SK-N-SH (cell line): ENCODE data around the gene CUBN. TPM values are rescaled to one million over a fixed set of nuclear protein-coding genes. Genes with fewer than 3 reads are reported as not detected.

Experiments
- CTCF ChIA-PET: fragments of 300-600, 350-600 bp; formaldehyde crosslinking; extraction: SDS; loops from one replicate; lab custom pipeline; 2021; lab: Yijun Ruan, JAX
- POLR2A ChIA-PET: fragments of 350-600 bp; sonication (Branson Sonifier 250); formaldehyde crosslinking; extraction: SDS; loops from one replicate; lab custom pipeline; 2020; ENCODE audit warnings: antibody characterized with exemption, inconsistent platforms; lab: Yijun Ruan, JAX
- DNase-seq: peaks from one replicate; pipeline ENCODE4 v3.0.0; 2012
- H2AFZ ChIP-seq: fragments of 200-600 bp; sonication (generic); 2 replicates; pipeline ENCODE4 v1.8.1; 2016; ENCODE audit warnings: antibody characterized with exemption, mild to moderate bottlenecking, low read depth
- H3F3A ChIP-seq: fragments of 200-600 bp; sonication (generic); replicated peaks from 2 replicates; pipeline ENCODE3; 2016; ENCODE audit warnings: antibody characterized with exemption, mild to moderate bottlenecking; ENCODE audit not compliant: insufficient read depth
- H3K27ac ChIP-seq, 2 experiments: fragments of 200-500 bp in 1 of 2; fragments of 200-600 bp in 1 of 2; sonication (Bioruptor generic) in 1 of 2; sonication (generic), shearing (Covaris generic) in 1 of 2; 2 replicates each; pipeline versions ENCODE4 v1.5.1 to v1.6.1; 2014 to 2016; ENCODE audit warnings: low read depth in 2 of 2, inconsistent platforms in 1 of 2, low read length in 1 of 2, mild to moderate bottlenecking in 1 of 2, mixed read lengths in 1 of 2
- H3K27me3 ChIP-seq: fragments of 200-600 bp; sonication (generic), shearing (Covaris generic); 2 replicates; pipeline ENCODE4 v1.6.1; 2016; ENCODE audit warnings: mixed run types; ENCODE audit not compliant: insufficient read depth
- H3K36me3 ChIP-seq, 2 experiments: fragments of 200-500 bp in 1 of 2; fragments of 200-600 bp in 1 of 2; sonication (Bioruptor generic) in 1 of 2; sonication (generic) in 1 of 2; replicated peaks in 1 of 2; 2 replicates each; pipeline versions ENCODE3 to v1.5.1; 2014 to 2016; ENCODE audit warnings: low read length in 1 of 2, mild to moderate bottlenecking in 1 of 2; ENCODE audit not compliant: insufficient read depth in 2 of 2, control insufficient read depth in 1 of 2
- H3K4me1 ChIP-seq, 2 experiments: fragments of 200-500 bp in 1 of 2; fragments of 200-600 bp in 1 of 2; sonication (Bioruptor generic) in 1 of 2; sonication (generic), shearing (Covaris generic) in 1 of 2; 2 replicates each; pipeline versions ENCODE4 v1.5.1 to v1.6.1; 2014 to 2016; ENCODE audit warnings: low read depth in 1 of 2, low read length in 1 of 2, mixed run types in 1 of 2; ENCODE audit not compliant: insufficient read depth in 2 of 2, control insufficient read depth in 1 of 2
- H3K4me2 ChIP-seq: fragments of 200-600 bp; sonication (generic), shearing (Covaris generic); 2 replicates; pipeline ENCODE4 v1.6.1; 2017; ENCODE audit warnings: mixed run types
- H3K4me3 ChIP-seq, 2 experiments: fragments of 200-500 bp in 1 of 2; fragments of 200-600 bp in 1 of 2; sonication (Bioruptor generic) in 1 of 2; sonication (generic), shearing (Covaris generic) in 1 of 2; 2 replicates each; pipeline versions ENCODE4 v1.5.1 to v1.8.1; 2014 to 2016; ENCODE audit warnings: low read depth in 2 of 2, inconsistent platforms in 1 of 2, low read length in 1 of 2, mild to moderate bottlenecking in 1 of 2, mixed read lengths in 1 of 2, moderate library complexity in 1 of 2
- H3K79me2 ChIP-seq: fragments of 200-600 bp; sonication (generic); 2 replicates; pipeline ENCODE4 v1.8.1; 2017; ENCODE audit warnings: mild to moderate bottlenecking; ENCODE audit not compliant: insufficient read depth
- H3K9ac ChIP-seq: fragments of 200-600 bp; sonication (generic); 2 replicates; pipeline ENCODE4 v1.6.1; 2017; ENCODE audit warnings: mixed run types
- H3K9me2 ChIP-seq: fragments of 200-600 bp; sonication (generic); 2 replicates; pipeline ENCODE4 v1.6.1; 2017; ENCODE audit warnings: mixed run types
- H3K9me3 ChIP-seq: fragments of 200-600 bp; sonication (generic); 2 replicates; pipeline ENCODE4 v1.6.1; 2017; ENCODE audit warnings: mixed run types, mild to moderate bottlenecking, moderate library complexity
- H4K20me1 ChIP-seq: fragments of 200-600 bp; sonication (generic); 2 replicates; pipeline ENCODE4 v1.6.1; 2017; ENCODE audit warnings: mild to moderate bottlenecking, mixed run types; ENCODE audit not compliant: insufficient read depth
- ELF1 ChIP-seq: IDR thresholded peaks from 2 replicates; pipeline ENCODE4 v1.4.0; 2012
- EZH2phosphoT487 ChIP-seq: fragments of 200-600 bp; sonication (generic); IDR thresholded peaks from 2 replicates; pipeline ENCODE4 v1.6.1; 2017; ENCODE audit warnings: low read depth, mixed run types, mild to moderate bottlenecking, antibody characterized with exemption, moderate library complexity, borderline replicate concordance
- FOSL2 ChIP-seq: IDR thresholded peaks from 2 replicates; pipeline ENCODE4 v1.4.0; 2012; ENCODE audit warnings: low read depth, mild to moderate bottlenecking, moderate library complexity, borderline replicate concordance
- FOXJ3 ChIP-seq: sonication (generic); formaldehyde crosslinking; IDR thresholded peaks from 2 replicates; pipeline ENCODE4 v1.5.1; 2020; ENCODE audit warnings: mild to moderate bottlenecking, missing genetic modification reagents
- FOXM1 ChIP-seq: IDR thresholded peaks from 2 replicates; pipeline ENCODE4 v1.4.0; 2012; ENCODE audit warnings: low read depth, mild to moderate bottlenecking
- GABPA ChIP-seq: IDR thresholded peaks from 2 replicates; pipeline ENCODE4 v1.4.0; 2012; ENCODE audit warnings: low read depth, mild to moderate bottlenecking
- GATA2 ChIP-seq: sonication (generic); formaldehyde crosslinking; IDR thresholded peaks from 2 replicates; pipeline ENCODE4 v1.5.0; 2020; ENCODE audit warnings: mild to moderate bottlenecking, missing genetic modification reagents
- JUND ChIP-seq: IDR thresholded peaks from 2 replicates; pipeline ENCODE4 v1.4.0; 2012
- MAX ChIP-seq: IDR thresholded peaks from 2 replicates; pipeline ENCODE4 v1.4.0; 2012; ENCODE audit warnings: low read depth
- MEF2A ChIP-seq: IDR thresholded peaks from 2 replicates; pipeline ENCODE4 v1.4.0; 2012; ENCODE audit warnings: low read depth, borderline replicate concordance
- MXI1 ChIP-seq: IDR thresholded peaks from 2 replicates; pipeline ENCODE4 v1.6.1; 2012; ENCODE audit warnings: mild to moderate bottlenecking, low read depth, low read length, improper control_type of control experiment
- NRF1 ChIP-seq: IDR thresholded peaks from 2 replicates; pipeline ENCODE4 v1.6.1; 2012; ENCODE audit warnings: low read depth, mild to moderate bottlenecking, low read length
- PBX3 ChIP-seq: IDR thresholded peaks from 2 replicates; pipeline ENCODE4; 2012
- POLR2AphosphoS5 ChIP-seq: IDR thresholded peaks from 2 replicates; pipeline ENCODE4 v1.6.1; 2012; ENCODE audit warnings: low read depth, low read length
- RCOR1 ChIP-seq: fragments of 150-350 bp; IDR thresholded peaks from 2 replicates; pipeline ENCODE4 v1.6.1; 2017; ENCODE audit warnings: antibody characterized with exemption, low read length
- RFX5 ChIP-seq: IDR thresholded peaks from 2 replicates; pipeline ENCODE4 v1.6.1; 2012; ENCODE audit warnings: mild to moderate bottlenecking, improper control_type of control experiment, low read length
- RXRA ChIP-seq: IDR thresholded peaks from 2 replicates; pipeline ENCODE4 v1.4.0; 2012; ENCODE audit warnings: low read depth, mild to moderate bottlenecking, borderline replicate concordance
- TAF1 ChIP-seq: IDR thresholded peaks from 2 replicates; pipeline ENCODE4 v1.6.1; 2012; ENCODE audit warnings: low read depth, mild to moderate bottlenecking, low read length, moderate library complexity, borderline replicate concordance
- TEAD4 ChIP-seq: IDR thresholded peaks from 2 replicates; pipeline ENCODE4 v1.4.0; 2012; ENCODE audit warnings: mild to moderate bottlenecking, borderline replicate concordance; ENCODE audit not compliant: insufficient read depth
- USF2 ChIP-seq: fragments of 150-350 bp; IDR thresholded peaks from 2 replicates; pipeline ENCODE4 v1.6.1; 2017; ENCODE audit warnings: antibody characterized with exemption, low read length, low read depth, borderline replicate concordance
- YY1 ChIP-seq: IDR thresholded peaks from 2 replicates; pipeline ENCODE4 v1.4.0; 2012; ENCODE audit warnings: low read depth, mild to moderate bottlenecking
- WGBS: methylation state at CpG from one replicate; pipeline ENCODE4 v1.1.6; 2017; ENCODE audit warnings: low lambda C conversion rate; 5-methylcytosine and 5-hydroxymethylcytosine counted together
- polyA plus RNA-seq, 3 experiments: library from polyadenylated mRNA; depleted of rRNA; stranded (reverse); fragments of >200 nt; gene quantifications; 2 replicates each; pipeline ENCODE4 v1.2.3, GENCODE V29; 2012
- TF ChIP-seq, protein P1 (sequence below): IDR thresholded peaks from 2 replicates; pipeline ENCODE4 v1.4.0; 2012; ENCODE audit warnings: low read depth, borderline replicate concordance
- TF ChIP-seq, protein P2 (sequence below): fragments of 200-600 bp; sonication (generic); IDR thresholded peaks from 2 replicates; pipeline ENCODE4 v1.6.1; 2017; ENCODE audit warnings: antibody characterized with exemption, mild to moderate bottlenecking, moderate library complexity

Gene CUBN
- polyA plus RNA-seq, 1 of the 3 experiments (the other 2 are of a cell fraction): 2.4 TPM

DNA sequence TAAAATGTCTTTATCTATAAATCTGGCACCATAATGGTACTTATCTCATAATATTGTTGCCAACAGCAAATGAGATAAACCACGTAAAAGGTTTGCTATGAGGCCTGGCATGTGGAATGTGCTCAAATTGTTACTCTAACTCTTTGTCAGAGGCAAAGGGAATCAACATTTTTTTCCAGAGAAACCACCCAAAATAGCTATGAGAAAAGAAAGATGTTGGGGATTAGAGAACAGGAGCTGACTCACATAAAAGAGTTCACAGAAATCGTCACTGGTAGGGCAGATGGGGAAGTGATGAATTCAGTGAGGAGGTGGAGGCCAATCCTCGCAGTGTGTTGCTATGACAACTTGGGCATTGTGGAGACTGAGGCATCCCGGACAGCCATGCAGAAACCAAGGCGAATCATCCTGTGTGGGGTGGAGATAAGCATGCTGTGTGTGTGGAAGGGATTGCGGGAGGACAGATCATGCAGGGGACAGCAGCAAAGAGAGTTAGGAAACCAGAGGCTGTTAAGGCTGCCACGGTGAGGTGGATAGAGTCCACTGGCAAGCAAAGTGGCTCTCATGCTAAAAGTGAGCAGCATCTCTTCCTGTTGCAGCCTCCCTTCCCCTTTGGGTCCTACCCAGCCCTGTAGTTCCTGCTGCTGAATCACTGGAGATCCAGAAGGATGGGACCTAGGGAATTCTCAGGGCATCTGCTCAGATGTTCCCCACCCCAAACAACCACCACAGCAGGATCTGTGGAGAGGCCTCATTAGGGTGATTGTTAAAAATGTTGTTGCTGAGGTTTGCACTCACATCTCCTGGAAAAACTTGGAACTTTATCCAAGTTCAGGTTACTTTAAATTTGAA, 103.9 kb downstream of the CUBN start (continued):
- TF ChIP-seq MAX: peak; percentile 46
- TF ChIP-seq USF2: no peak
- TF ChIP-seq NRF1: no peak
- peak; percentile 91 for TF ChIP-seq FOXM1
- peak; percentile 76; the same call in 1 of the 2 replicates for TF ChIP-seq RXRA
- TF ChIP-seq, protein P1, sequence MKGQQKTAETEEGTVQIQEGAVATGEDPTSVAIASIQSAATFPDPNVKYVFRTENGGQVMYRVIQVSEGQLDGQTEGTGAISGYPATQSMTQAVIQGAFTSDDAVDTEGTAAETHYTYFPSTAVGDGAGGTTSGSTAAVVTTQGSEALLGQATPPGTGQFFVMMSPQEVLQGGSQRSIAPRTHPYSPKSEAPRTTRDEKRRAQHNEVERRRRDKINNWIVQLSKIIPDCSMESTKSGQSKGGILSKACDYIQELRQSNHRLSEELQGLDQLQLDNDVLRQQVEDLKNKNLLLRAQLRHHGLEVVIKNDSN: no peak
- no peak for TF ChIP-seq ELF1
- peak; percentile 67 for TF ChIP-seq GATA2
- TF ChIP-seq, protein P2, sequence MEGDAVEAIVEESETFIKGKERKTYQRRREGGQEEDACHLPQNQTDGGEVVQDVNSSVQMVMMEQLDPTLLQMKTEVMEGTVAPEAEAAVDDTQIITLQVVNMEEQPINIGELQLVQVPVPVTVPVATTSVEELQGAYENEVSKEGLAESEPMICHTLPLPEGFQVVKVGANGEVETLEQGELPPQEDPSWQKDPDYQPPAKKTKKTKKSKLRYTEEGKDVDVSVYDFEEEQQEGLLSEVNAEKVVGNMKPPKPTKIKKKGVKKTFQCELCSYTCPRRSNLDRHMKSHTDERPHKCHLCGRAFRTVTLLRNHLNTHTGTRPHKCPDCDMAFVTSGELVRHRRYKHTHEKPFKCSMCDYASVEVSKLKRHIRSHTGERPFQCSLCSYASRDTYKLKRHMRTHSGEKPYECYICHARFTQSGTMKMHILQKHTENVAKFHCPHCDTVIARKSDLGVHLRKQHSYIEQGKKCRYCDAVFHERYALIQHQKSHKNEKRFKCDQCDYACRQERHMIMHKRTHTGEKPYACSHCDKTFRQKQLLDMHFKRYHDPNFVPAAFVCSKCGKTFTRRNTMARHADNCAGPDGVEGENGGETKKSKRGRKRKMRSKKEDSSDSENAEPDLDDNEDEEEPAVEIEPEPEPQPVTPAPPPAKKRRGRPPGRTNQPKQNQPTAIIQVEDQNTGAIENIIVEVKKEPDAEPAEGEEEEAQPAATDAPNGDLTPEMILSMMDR: no peak
- peak; percentile 94 for TF ChIP-seq TEAD4
- peak; percentile 72; the same call in 1 of the 2 replicates for TF ChIP-seq RCOR1
- no peak for TF ChIP-seq FOXJ3 (CRISPR knock-in tag)
- TF ChIP-seq JUND: peak; percentile 89
- TF ChIP-seq EZH2phosphoT487: no peak
- TF ChIP-seq MEF2A: peak; percentile 93
- 0 out of 2 replicates have a peak, but pooled peaks have one; percentile 31 for TF ChIP-seq MXI1
- TF ChIP-seq GABPA: no peak

GRCh38 chr10:17024461-17024860, 105.2 kb downstream of the CUBN start:
- WGBS: 100% methylated on average over 4 of the region's 4 CpGs
- no peaks in the 10 kb centered on the region for H4K20me1 ChIP-seq
- peaks cover 55% of the 10 kb centered on the region for H3F3A ChIP-seq
- no peak overlapping the region for H3K4me3 ChIP-seq
- H3K9me3 ChIP-seq: no peaks in the 10 kb centered on the region
- no peaks in the 10 kb centered on the region for H3K27me3 ChIP-seq
- DNase-seq: no peak
- no peaks in the 10 kb centered on the region for H3K79me2 ChIP-seq
- H2AFZ ChIP-seq: no peak overlapping the region
- peak overlapping the region; percentile 29; the same call in 1 of the 2 replicates for H3K4me2 ChIP-seq
- POLR2A ChIA-PET: no interaction called here
- CTCF ChIA-PET: no interaction called here
- H3K9me2 ChIP-seq: no peaks in the 10 kb centered on the region
- H3K9ac ChIP-seq: peak overlapping the region; percentile 85
- peaks cover 22 to 61% of the 10 kb centered on the region in 2 experiments for H3K4me1 ChIP-seq
- H3K27ac ChIP-seq: peak overlapping the region; percentile 86 to 100; a peak in 3 of 4 replicates
- H3K36me3 ChIP-seq: no peaks in the 10 kb centered on the region
- no peak for TF ChIP-seq POLR2AphosphoS5
- TF ChIP-seq FOSL2: no peak
- TF ChIP-seq TAF1: no peak
- no peak for TF ChIP-seq RFX5
- TF ChIP-seq YY1: no peak
- no peak for TF ChIP-seq RXRA
- TF ChIP-seq, protein P2: no peak
- no peak for TF ChIP-seq PBX3
